Activated CD4-positive, CD25-positive, alpha-beta regulatory T cell (primary cell): Measurements from ENCODE around the gene USP47.

Source experiments
- DNase-seq, 4 experiments: peaks; one replicate each; lab custom pipeline; 2025; lab: John Stamatoyannopoulos, UW

USP47 gene

GRCh38 chr11:11980841-11981308 is 139.1 kb downstream of the USP47 start:
- DNase-seq, result no peak

- DNase-seq, result no peak
These were observed 139.6 kb downstream of the USP47 start for GRCh38 chr11:11981364-11981763.

GRCh38 chr11:11981840-11982239 is 140.1 kb downstream of the USP47 start:
- DNase-seq, result no peak

DNA sequence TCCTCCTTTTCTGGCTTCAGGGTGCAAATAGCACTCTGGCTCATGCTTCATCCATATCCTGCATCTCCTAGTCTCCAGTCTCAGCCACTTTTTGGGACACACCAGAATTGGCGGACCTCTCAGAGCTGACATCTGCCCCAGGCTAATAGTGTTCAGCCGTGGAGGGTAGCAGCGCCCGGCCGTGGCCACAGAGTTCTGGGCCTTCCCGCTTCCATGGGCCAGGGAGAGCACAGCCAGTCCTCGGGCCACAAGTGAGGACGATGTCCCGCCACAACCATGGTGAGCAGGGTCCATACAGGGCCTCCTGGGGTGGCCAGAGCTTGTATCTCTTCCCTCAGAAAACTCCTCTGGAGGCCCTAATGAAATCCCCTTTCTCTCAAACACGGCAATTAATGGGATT is 140.7 kb downstream of the USP47 start:
- DNase-seq, result no peak

DNA sequence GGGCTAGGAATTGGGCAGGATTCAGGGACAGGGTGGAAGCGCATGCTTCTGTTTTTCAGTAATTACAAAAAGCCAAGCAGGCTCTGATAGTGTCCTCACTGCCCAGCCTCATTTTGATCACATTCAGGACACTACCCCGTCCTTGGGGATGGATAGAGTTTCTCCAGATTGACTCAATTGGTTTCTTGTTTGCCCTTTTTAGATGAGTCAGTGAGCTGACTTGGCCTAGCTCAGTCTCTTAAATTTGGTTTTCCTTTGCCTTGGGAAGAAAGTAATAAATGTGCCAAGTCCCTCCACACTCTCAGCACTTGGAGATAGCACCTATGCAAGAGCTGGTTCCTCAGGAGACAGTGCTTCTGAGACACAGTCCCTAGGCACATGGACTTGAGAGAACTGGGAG is 141.2 kb downstream of the USP47 start:
- no peak for DNase-seq

- DNase-seq, result no peak
These were observed 141.7 kb downstream of the USP47 start for GRCh38 chr11:11983427-11983826.

DNA sequence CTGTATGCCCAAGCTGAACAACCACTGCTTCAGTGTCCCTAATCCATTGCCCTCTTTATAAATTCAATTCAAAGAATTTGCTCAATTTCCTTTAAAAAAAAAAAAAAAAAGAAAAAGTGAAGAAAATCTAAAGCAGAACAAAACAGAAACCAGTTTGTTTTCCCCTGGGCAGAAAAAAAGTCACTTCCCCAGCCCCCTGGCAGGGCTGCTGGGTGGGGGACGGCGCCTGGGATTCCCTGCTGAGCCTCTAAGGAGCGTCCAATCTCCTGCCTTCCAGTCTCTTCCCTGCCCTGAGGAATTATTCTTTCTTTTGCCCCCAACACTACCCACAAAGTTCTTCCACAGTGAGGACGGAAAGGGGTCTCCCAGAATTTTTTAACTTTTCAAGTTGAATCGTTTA is 142.8 kb downstream of the USP47 start:
- DNase-seq, result no peak

GRCh38 chr11:11985016-11985715 is 143.4 kb downstream of the USP47 start:
- no peak for DNase-seq

- no peak for DNase-seq
These were observed 144.5 kb downstream of the USP47 start for GRCh38 chr11:11985954-11986949.

DNA sequence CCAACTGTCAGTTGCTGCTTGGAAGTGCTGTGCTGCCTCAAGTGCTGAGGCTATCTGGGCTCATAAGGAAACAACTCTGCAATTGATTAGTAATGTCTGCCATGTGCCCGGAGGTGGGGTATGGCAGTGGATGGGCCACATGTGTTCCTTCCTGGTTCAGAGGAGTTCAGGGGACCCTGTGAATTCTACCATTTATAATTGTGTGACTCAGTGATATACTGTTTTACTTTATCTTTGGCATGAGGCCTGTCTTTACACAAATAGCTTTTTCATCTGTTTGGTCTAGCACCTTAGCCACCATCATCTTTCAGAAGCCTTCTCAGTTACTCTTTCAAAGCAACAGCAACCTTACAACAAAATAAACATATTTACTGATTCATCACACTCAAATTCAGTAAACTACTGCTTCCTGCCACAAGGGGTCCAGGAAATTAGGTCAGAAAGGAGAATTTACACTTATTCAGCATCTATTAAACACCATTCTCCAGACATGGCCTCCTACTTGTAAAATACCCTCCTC is 145.8 kb downstream of the USP47 start:
- DNase-seq, result no peak

DNA sequence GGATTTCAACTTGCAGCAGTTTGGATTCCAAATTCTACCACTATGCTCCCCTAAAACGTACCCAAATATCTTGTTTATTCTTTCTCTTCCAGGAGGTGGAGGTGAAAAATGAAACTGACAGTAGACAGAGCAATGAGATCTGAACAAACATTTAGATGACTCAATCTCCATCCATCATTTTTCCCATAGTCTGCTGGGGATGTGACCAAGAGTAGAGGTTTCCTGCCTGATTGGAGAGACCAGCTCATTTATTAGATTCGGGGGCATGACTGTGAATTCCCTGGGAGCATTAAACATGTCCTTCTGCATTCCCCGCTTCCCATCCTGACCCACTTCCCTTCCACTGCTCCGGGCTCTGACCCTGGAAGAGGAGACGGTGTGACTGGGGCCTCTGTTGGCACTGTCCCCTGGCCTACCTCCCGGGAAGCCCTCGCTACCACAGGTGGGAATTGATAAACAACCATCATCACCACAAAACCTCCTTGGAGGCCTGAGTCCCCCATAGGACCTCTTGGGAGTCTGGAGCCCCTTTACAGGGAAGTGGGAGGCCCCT is 146.4 kb downstream of the USP47 start:
- DNase-seq, result no peak

DNA sequence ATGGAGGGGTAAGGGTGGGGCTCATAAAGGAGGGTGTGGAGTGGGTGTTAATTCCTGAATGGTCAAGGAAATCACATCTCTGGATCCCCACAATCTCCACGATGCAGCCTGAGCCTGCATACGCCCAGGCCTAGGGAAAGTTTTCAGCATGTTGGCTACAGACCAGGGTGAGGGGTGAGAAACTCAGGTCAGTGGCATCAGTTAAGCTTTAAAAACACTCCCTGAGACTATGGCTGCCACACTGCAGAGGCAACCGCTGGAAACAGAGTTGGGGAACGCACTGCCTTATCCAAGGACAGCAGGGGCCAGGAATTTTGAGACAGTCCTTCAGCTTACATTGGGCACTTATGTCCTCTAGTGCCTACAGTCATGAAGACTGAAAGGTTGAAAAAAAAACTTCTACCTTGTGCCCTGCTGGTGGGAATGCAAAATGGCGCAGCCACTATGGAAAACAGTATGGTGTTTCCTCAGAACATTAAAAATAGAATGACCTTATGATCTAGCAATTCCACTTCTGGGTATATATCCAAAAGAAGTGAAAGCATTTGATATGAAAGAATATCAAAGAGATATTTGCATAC is 147.0 kb downstream of the USP47 start:
- no peak for DNase-seq

- no peak for DNase-seq
These were observed 148.3 kb downstream of the USP47 start for GRCh38 chr11:11989774-11990744.

DNA sequence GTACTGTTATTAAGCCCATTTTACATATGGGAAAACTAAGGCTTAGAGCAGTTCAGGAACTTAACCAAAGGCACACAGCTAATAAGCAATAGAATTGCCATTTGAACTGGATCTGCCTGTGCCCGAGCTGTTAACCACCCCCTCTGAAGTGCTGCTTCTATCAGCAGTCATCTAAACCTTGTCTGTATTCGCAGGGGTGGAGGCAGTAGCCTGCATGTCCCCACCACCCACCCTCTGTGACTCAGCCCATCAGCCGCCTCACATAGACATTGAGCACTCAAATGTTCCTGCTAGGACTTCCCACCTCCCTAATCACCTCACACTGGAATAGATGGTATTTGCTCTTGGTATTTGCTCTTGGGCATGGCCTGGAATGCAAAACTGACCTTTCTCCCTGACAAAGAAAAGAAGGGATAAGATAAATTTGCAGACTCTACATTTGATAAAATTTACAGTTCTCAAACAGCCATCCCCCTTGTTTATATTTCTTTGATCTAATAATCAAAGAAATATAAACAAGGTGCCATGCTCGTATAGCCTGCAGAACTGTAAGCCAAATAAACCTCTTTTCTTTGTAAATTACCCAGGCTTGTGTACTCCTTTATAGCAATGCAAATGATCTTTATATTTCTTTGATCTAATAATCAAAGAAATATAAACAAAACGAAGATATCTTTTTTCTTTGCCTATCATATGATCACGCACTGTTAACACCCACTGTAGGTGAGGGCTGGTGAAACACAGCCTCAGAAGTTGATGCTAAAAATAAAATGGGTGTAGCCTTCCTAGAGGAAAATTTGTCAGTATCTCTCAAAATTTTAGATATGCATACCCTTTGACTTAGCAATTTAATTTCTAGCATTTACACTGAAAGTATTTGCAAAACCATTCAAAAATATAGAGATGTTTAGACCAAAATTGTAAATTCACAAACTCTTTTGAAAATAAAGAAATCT is 150.8 kb downstream of the USP47 start:
- DNase-seq, result no peak

- no peak for DNase-seq
These were observed 152.1 kb downstream of the USP47 start for GRCh38 chr11:11993839-11994238.

DNA sequence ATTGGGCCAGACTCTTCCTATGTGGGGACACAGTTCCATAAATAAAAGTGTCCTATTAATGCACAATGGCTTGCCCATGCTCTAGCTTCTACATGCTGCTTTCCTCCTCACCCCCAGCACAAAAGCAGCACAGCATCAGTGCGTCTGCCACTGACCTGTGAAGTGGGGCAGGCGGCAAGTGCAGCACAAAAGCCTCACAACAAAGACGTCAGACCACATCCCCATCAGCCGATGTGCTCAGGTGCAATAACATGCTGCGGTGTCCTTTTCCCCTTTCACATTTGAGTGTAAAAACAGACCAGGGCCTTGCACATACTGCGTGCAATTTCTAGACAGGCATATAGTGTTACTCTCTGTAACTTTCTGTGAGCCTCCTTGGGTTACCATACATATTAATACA is 153.8 kb downstream of the USP47 start:
- no peak for DNase-seq

DNA sequence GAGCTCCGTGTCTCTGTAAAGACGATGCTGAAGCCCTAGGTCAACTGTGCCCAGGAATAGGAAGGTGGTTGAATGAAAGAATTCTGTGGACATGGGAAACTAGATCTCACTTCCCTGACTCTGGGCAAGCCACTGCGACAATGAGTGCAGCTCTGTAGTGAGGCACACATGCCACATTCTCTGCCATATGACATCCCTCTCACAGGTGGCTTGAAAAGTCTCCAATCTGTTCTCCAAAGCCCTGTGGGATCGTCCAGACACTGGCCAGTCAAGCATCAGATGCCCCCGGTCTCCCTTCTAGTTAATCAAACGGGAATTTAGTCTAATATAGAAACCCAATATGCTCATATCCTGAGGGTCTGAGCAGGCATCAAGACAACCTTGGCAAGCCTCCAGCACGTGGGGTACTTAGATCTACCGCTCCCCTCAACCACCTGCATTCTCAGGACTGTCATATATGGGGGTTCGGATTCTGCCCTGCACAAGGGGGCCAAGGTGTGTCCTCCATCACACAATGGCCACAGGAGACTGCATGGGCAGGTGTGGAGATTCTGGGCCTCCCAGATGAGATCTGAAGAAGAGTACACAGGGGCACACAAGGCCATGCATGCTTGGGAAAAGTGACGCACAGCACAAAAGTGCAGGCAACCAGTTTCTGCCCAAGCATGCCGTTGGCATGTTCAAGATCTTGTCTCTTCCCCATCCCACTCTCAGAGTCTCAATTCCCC is 154.7 kb downstream of the USP47 start:
- no peak for DNase-seq

DNA sequence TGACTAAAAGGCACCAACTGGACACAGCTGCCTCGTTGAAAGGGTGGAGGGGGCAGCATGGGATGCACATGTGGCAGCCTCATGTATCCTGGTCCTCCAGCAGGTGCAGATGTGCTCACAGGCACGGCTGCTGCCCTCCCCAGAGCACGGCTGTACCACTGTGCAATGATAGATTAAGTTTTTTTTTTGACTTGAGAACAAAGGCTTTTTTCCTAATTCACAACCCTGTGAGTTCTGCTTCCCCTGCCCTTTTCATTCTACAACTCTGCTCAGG is 155.2 kb downstream of the USP47 start:
- no peak for DNase-seq

- DNase-seq, result no peak
These were observed 156.5 kb downstream of the USP47 start for GRCh38 chr11:11998091-11998781.
